Coronary artery (tissue), 2 donors: ENCODE measurements around the gene HDAC11.
A peak's percentile ranks its signal among the peaks of the same experiment; 100 is the strongest.

Experiments used
- DNase-seq: peaks from one replicate; pipeline ENCODE4 v3.0.0-alpha.2; 2017; ENCODE audit warnings: low spot score
- H3K27ac ChIP-seq, 2 donors: fragments of 200-600 bp; sonication (generic); one replicate each; pipeline ENCODE4 v1.5.1; 2016 to 2019
- H3K4me3 ChIP-seq: fragments of 200-600 bp; sonication (generic); 2 replicates; pipeline ENCODE4 v1.5.1; 2016; ENCODE audit warnings: mild to moderate bottlenecking, moderate library complexity
- CTCF ChIP-seq: fragments of 200-600 bp; sonication (generic); IDR thresholded peaks from one replicate; pipeline ENCODE4 v1.5.1; 2019; ENCODE audit warnings: antibody characterized with exemption

HDAC11 gene

GRCh38 chr3:13547591-13548371, 67.7 kb downstream of the HDAC11 start:
- no peak for TF ChIP-seq CTCF
- Histone ChIP-seq H3K27ac (peak overlapping the region in 1 of 2 donors; percentile 80), H3K4me3 (peak overlapping the region; percentile 77)
- no peak for DNase-seq

- Histone ChIP-seq H3K27ac (peak within 1 kb of the TSS; percentile 65 to 80), H3K4me3 (peak within 1 kb of the TSS; percentile 77)
- no peak for TF ChIP-seq CTCF
- DNase-seq = no peak
Measured at GRCh38 chr3:13548696-13549622, 68.9 kb downstream of the HDAC11 start, which contains the start of gene FBLN2. FBLN2 (plus strand) TSS chr3:13549125; CDS start chr3:13570356, 21,231 bp downstream.

GRCh38 chr3:13549623-13550422, 69.7 kb downstream of the HDAC11 start:
- DNase-seq = no peak
- peak overlapping the region; percentile 65 to 80 for H3K27ac ChIP-seq
- no peak for TF ChIP-seq CTCF
- peak overlapping the region; percentile 77 for H3K4me3 ChIP-seq

- no peak for DNase-seq
- no peak for TF ChIP-seq CTCF
- peak overlapping the region; percentile 77 for H3K4me3 ChIP-seq
- peak overlapping the region in 1 of 2 donors; percentile 80 for H3K27ac ChIP-seq
Measured at GRCh38 chr3:13550423-13550690, 70.3 kb downstream of the HDAC11 start.

GRCh38 chr3:13550791-13551360, 70.8 kb downstream of the HDAC11 start:
- Histone ChIP-seq H3K27ac (peak overlapping the region in 1 of 2 donors; percentile 80), H3K4me3 (peak overlapping the region; percentile 77)
- no peak for TF ChIP-seq CTCF
- no peak for DNase-seq

- peak overlapping the region; percentile 42 to 65 for H3K27ac ChIP-seq
- peak overlapping the region; percentile 49 for H3K4me3 ChIP-seq
- DNase-seq = no peak
- no peak for TF ChIP-seq CTCF
Measured at GRCh38 chr3:13552857-13553652, 72.9 kb downstream of the HDAC11 start.
